ENCODE measurements around the gene NR2F2. TPM values are rescaled to one million over a fixed set of nuclear protein-coding genes. Genes with fewer than 3 reads are reported as not detected.

The NR2F2 gene
- total RNA-seq, 5 donors from 2014 or later (not counting 1 experiment from before 2014, with no cell fraction given) = 0.32 to 0.53 (median 0.38) TPM; not detected in 2

DNA sequence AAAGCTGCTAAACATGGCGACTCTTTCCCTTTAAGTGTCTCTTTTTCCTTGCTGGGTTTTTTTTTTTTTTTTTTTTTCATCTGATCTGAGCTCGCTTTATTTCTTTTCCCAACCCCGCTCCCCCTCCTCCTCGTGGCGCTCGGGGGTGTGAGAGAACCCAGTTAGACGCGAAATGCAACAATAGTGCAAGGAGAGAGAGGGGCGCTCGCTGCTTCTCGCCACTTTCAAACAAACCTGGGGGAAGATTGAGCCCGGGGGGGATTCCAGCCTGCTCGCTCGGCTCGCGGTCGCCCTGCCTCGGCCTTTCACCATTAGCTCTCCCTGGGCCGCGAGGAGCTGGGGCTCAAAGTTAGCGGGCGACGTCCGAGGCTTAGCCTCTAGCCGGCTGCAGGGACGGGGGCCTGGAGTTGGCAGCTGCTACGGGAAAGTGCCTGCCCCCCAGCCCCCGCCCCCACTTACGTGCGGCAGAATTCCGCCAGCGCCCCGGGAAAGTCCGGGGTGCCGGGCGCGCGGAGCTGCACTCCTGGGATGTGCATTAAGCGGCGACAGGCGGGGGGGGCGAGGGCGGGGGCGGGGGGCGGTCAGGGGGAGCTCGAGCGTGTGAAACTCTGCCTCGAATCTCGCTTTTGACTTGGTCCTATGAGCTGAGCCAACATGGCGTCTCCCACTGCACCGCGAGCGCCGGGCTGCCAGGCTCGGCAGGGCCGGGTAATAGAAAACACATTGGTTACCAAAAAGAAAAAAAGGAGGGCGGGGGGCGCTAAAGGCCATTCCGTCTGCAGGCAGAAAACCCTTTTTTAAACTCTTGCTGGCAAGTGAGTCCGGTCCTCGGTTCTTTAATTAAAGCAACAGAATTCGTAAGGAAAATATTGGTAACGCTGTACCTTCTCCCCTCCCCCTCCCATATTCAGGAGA, 10.4 kb downstream of the NR2F2 start:
- ChIA-PET CTCF (interaction anchor here in 1 of 2 donors (0.6 kb wide), 1 partner anchor 14 kb away, joined by 4 read pairs; no protein-coding TSS in a partner anchor), POLR2A (no interaction called here)
- H3K36me3 ChIP-seq (ENCODE audit: control insufficient read depth in 2 of 2, extremely low read depth in 1 of 2, insufficient read depth in 1 of 2, low read length in 1 of 2) = no peaks in the 10 kb centered on the region
- Mint-ChIP-seq H3K4me3 (peak overlapping the region in 1 of 3 donors; percentile 35), H3K27me3 (peaks cover 85 to 89% of the 10 kb centered on the region in 2 donors), H3K36me3 (no peaks in the 10 kb centered on the region), H3K4me1 (peaks cover 9 to 10% (median 9%) of the 10 kb centered on the region in 3 donors), H3K27ac (peak overlapping the region in 1 of 2 donors; percentile 23), H3K9me3 (no peaks in the 10 kb centered on the region)
- H3K4me1 ChIP-seq (ENCODE audit: control insufficient read depth in 1 of 2, extremely low read depth in 1 of 2, insufficient read depth in 2 of 2, low read length in 2 of 2) = peaks cover 0 to 12% of the 10 kb centered on the region in 2 experiments
- no peaks in the 10 kb centered on the region for H3K9me3 ChIP-seq
- 6% methylated on average over 36 of the region's 63 CpGs for WGBS (ENCODE audit: insufficient coverage)
- DNase-seq = no peak
- no peak for ATAC-seq (replicated peaks in 1 of 4)
- H3K4me3 ChIP-seq (ENCODE audit: control insufficient read depth in 1 of 2, extremely low read depth in 1 of 2, low read length in 1 of 2) = peak overlapping the region in 1 of 2 donors; percentile 36
- H3K27me3 ChIP-seq (replicated peaks in 1 of 2; ENCODE audit: control insufficient read depth in 2 of 2, extremely low read depth in 1 of 2, insufficient read depth in 2 of 2, low read length in 1 of 2) = peaks cover 23 to 64% of the 10 kb centered on the region in 2 experiments
- H3K27ac ChIP-seq (ENCODE audit: low read length) = no peak overlapping the region

DNA sequence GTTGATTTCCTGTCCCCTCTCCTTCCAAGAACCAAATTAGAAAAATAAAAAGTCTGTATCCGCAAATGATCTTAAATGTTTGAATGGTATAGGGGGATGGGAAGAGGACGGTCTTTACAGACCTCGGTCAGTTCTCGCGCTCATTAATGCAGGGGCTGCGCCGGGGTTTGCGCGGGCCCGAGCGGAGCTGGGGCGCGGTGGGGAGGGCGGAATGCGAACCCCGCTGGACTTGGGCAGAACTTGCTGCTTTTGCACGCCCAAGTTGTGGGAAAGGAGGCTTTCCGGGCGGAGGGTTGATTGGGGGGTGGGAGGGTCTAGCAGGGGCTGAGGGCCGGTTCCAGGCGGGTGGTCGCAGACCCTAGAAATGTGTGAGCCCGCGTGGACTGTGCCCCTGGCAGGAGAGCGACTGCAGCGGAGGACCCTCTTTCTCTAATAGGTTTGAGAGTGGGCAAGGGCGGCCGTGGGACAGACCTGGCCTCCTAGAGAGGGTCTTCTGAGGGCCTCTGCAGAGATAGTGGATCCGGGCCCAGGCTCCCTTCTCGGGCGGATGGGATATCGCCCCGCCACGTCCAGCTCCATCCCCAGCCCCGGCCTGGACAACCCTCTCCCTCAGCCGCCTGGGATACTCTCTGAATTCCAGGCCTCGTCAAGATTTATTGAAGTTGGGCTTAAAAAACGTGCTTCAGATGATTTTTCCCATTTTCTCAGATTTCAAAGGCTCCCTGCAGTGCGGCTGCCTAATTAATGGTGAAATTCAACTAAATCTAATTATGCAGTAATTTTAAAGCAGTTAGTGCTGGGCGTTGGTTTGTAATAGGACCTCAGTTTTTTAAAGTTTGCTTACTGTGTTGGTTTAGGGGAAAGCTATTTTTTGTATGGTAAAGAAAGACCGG, 11.3 kb downstream of the NR2F2 start:
- Mint-ChIP-seq H3K36me3 (no peaks in the 10 kb centered on the region), H3K4me3 (peak overlapping the region in 1 of 3 donors; percentile 35), H3K27ac (no peak overlapping the region), H3K4me1 (peaks cover 9 to 11% (median 10%) of the 10 kb centered on the region in 3 donors), H3K27me3 (peaks cover 83 to 89% of the 10 kb centered on the region in 2 donors), H3K9me3 (no peaks in the 10 kb centered on the region)
- Histone ChIP-seq H3K9me3 (no peaks in the 10 kb centered on the region), H3K36me3 (ENCODE audit: control insufficient read depth in 2 of 2, extremely low read depth in 1 of 2, insufficient read depth in 1 of 2, low read length in 1 of 2) (no peaks in the 10 kb centered on the region), H3K4me3 (ENCODE audit: control insufficient read depth in 1 of 2, extremely low read depth in 1 of 2, low read length in 1 of 2) (no peak overlapping the region), H3K27me3 (replicated peaks in 1 of 2; ENCODE audit: control insufficient read depth in 2 of 2, extremely low read depth in 1 of 2, insufficient read depth in 2 of 2, low read length in 1 of 2) (peaks cover 25 to 65% of the 10 kb centered on the region in 2 experiments), H3K27ac (ENCODE audit: low read length) (no peak overlapping the region), H3K4me1 (ENCODE audit: control insufficient read depth in 1 of 2, extremely low read depth in 1 of 2, insufficient read depth in 2 of 2, low read length in 2 of 2) (peaks cover 0 to 13% of the 10 kb centered on the region in 2 experiments)
- ChIA-PET CTCF (no interaction called here), POLR2A (no interaction called here)
- ATAC-seq (replicated peaks in 1 of 4) (no peak), DNase-seq (no peak)
- WGBS (ENCODE audit: insufficient coverage) = 17% methylated on average over 30 of the region's 41 CpGs

DNA sequence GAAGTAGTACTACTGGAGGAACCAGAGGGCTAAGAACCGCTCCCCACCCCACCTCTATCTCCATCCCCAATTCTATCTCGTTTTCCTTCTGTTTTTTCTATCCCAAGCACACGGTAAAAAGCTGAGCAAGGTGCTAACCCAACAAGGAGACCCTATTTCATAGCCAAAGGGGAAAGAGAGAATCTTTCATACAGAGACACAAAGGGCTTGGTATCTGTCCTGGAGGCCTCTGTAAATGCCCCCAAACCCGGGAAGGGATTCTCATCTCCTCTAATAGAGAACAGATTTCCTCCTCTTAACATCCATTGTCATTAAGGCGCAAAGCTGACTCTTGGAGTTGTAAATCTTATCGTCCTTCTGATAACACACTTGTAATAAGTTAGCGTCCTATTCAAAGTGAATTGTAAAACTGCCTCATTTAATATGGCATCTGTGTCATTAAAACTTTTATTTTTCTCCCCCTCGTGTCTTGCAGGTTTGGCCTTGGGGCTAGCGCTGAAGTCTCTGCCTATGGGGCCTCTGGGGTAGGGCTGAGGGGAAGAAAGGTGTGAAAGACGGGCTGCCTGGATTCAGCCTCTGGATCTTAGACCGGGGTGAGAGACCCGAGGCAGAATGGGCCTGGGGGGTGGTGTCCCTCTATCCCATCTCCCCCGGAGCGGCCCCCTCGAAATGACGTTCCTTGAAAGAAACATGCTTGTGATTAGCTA, 12.1 kb downstream of the NR2F2 start:
- ChIA-PET POLR2A (no interaction called here), CTCF (no interaction called here)
- Mint-ChIP-seq H3K36me3 (no peaks in the 10 kb centered on the region), H3K4me3 (no peak overlapping the region), H3K27ac (no peak overlapping the region), H3K9me3 (no peaks in the 10 kb centered on the region), H3K27me3 (peaks cover 83 to 90% of the 10 kb centered on the region in 2 donors), H3K4me1 (peaks cover 9 to 11% (median 10%) of the 10 kb centered on the region in 3 donors)
- H3K27ac ChIP-seq (ENCODE audit: low read length) = no peak overlapping the region
- 6% methylated on average over 6 of the region's 16 CpGs for WGBS (ENCODE audit: insufficient coverage)
- no peaks in the 10 kb centered on the region for H3K9me3 ChIP-seq
- H3K4me3 ChIP-seq (ENCODE audit: control insufficient read depth in 1 of 2, extremely low read depth in 1 of 2, low read length in 1 of 2) = no peak overlapping the region
- DNase-seq (no peak), ATAC-seq (replicated peaks in 1 of 4) (no peak)
- peaks cover 0 to 13% of the 10 kb centered on the region in 2 experiments for H3K4me1 ChIP-seq (ENCODE audit: control insufficient read depth in 1 of 2, extremely low read depth in 1 of 2, insufficient read depth in 2 of 2, low read length in 2 of 2)
- H3K36me3 ChIP-seq (ENCODE audit: control insufficient read depth in 2 of 2, extremely low read depth in 1 of 2, insufficient read depth in 1 of 2, low read length in 1 of 2) = no peaks in the 10 kb centered on the region
- peaks cover 19 to 66% of the 10 kb centered on the region in 2 experiments for H3K27me3 ChIP-seq (replicated peaks in 1 of 2; ENCODE audit: control insufficient read depth in 2 of 2, extremely low read depth in 1 of 2, insufficient read depth in 2 of 2, low read length in 1 of 2)

DNA sequence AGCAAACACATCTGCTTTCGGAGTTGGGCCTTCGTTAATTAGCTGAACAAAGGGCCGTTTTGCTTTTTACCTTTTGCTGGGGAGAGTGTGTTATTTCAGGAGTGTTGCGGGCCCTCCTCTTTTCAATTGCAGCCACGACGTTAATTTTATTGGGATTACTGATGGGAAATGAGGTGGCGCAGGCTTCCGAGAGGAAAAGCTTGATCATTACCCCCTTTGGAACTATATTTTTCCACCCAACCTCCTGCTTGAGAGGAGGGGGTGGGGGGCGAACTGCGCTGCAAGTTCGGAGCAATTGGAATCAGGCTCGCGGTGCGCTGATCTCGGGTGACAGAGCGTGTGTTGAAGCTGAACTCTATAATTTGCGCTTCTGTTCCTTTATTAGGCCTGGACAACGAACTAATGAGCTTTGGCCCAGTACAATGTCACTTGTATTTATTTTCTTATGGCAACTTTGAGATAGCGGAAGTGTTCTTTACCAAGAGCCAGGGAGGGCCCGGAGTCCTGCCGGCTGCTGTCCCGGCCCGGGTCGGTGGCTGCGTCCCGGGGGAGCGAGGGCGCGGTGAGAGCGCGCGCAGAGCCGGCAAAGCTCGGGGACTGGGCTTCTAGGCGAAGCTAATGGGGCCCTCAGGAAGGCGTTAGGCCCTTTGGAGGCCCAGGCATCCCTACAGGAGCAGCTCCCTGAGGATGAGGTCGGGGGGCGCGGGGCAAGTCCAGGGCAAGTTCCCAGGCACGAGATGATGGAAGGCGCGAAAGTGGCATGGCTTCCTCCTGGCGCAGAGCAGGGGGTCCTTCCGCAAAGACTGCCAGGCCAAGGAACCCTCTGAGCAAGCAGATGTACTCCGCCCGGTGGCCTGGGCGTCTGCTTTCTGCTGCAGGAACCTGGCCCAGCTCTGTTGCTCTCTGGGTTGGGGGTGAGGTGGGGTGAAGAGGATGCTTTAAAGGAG, 12.9 kb downstream of the NR2F2 start:
- H3K4me1 ChIP-seq (ENCODE audit: control insufficient read depth in 1 of 2, extremely low read depth in 1 of 2, insufficient read depth in 2 of 2, low read length in 2 of 2) = peaks cover 0 to 13% of the 10 kb centered on the region in 2 experiments
- no peak overlapping the region for H3K4me3 ChIP-seq (ENCODE audit: control insufficient read depth in 1 of 2, extremely low read depth in 1 of 2, low read length in 1 of 2)
- Mint-ChIP-seq H3K4me3 (no peak overlapping the region), H3K27ac (peak overlapping the region in 1 of 2 donors; percentile 61), H3K27me3 (peaks cover 86 to 92% of the 10 kb centered on the region in 2 donors), H3K36me3 (no peaks in the 10 kb centered on the region), H3K4me1 (peaks cover 9 to 11% (median 10%) of the 10 kb centered on the region in 3 donors), H3K9me3 (peaks cover 0 to 2% (median 0%) of the 10 kb centered on the region in 3 donors)
- peaks cover 19 to 74% of the 10 kb centered on the region in 2 experiments for H3K27me3 ChIP-seq (replicated peaks in 1 of 2; ENCODE audit: control insufficient read depth in 2 of 2, extremely low read depth in 1 of 2, insufficient read depth in 2 of 2, low read length in 1 of 2)
- ChIA-PET POLR2A (no interaction called here), CTCF (no interaction called here)
- no peaks in the 10 kb centered on the region for H3K36me3 ChIP-seq (ENCODE audit: control insufficient read depth in 2 of 2, extremely low read depth in 1 of 2, insufficient read depth in 1 of 2, low read length in 1 of 2)
- H3K27ac ChIP-seq (ENCODE audit: low read length) = no peak overlapping the region
- DNase-seq (no peak), ATAC-seq (replicated peaks in 1 of 4) (no peak)
- no peaks in the 10 kb centered on the region for H3K9me3 ChIP-seq
- 8% methylated on average over 39 of the region's 47 CpGs for WGBS (ENCODE audit: insufficient coverage)

DNA sequence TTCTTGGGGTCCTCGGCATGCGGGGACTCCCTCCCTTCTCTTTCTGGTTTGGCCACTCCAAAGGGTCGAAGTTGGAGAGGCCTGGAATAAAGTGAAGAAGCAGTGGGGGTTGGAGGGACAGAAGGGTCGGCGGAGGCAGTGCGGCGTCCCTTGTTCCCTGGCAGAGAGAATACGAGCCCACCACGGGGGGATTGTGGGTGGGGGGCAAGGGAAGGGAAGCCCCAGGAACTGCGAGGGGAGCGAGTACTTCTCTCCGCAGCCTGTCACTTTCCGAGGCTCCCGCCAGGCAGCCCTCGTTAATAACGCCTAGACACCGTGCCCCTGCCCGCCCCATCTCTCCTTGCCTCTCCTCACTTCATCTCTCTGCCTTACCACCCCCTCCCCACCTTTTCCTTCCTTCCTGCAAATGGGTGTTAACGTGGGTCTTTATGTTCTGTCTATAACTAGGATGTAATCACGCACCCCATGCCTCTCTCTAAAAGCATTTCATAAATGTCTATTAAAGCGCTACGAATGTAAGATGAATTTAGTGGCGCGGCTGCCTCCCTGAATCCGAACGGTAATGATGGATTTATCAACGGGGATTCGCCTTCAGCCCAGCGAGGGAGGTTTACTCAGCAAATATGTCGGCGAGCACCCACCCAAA, 13.7 kb downstream of the NR2F2 start:
- ChIA-PET POLR2A (no interaction called here), CTCF (no interaction called here)
- Mint-ChIP-seq H3K27me3 (peaks cover 90 to 95% of the 10 kb centered on the region in 2 donors), H3K4me3 (no peak overlapping the region), H3K9me3 (peaks cover 0 to 2% (median 0%) of the 10 kb centered on the region in 3 donors), H3K27ac (no peak overlapping the region), H3K4me1 (peaks cover 9 to 11% (median 10%) of the 10 kb centered on the region in 3 donors), H3K36me3 (no peaks in the 10 kb centered on the region)
- Histone ChIP-seq H3K36me3 (ENCODE audit: control insufficient read depth in 2 of 2, extremely low read depth in 1 of 2, insufficient read depth in 1 of 2, low read length in 1 of 2) (no peaks in the 10 kb centered on the region), H3K4me1 (ENCODE audit: control insufficient read depth in 1 of 2, extremely low read depth in 1 of 2, insufficient read depth in 2 of 2, low read length in 2 of 2) (peaks cover 0 to 13% of the 10 kb centered on the region in 2 experiments), H3K27ac (ENCODE audit: low read length) (no peak overlapping the region), H3K27me3 (replicated peaks in 1 of 2; ENCODE audit: control insufficient read depth in 2 of 2, extremely low read depth in 1 of 2, insufficient read depth in 2 of 2, low read length in 1 of 2) (peaks cover 25 to 75% of the 10 kb centered on the region in 2 experiments), H3K9me3 (no peaks in the 10 kb centered on the region), H3K4me3 (ENCODE audit: control insufficient read depth in 1 of 2, extremely low read depth in 1 of 2, low read length in 1 of 2) (no peak overlapping the region)
- DNase-seq (no peak), ATAC-seq (replicated peaks in 1 of 4) (no peak)
- WGBS (ENCODE audit: insufficient coverage) = 17% methylated on average over 17 of the region's 31 CpGs

All from T-cell (primary cell).